GM21360 (cell line): Measurements from ENCODE around the gene WDR12.
"Not testable (repeated sequence)": the region's sequence is repeated elsewhere in the genome, so short reads cannot be mapped to it uniquely, and the experiment has no call there.

Source experiments
- ATAC-seq: cut with Tn5 transposase; IDR thresholded peaks from one replicate; pipeline ENCODE4 v1.9.1; 2021; ENCODE audit warnings: mild to moderate bottlenecking, moderate library complexity; ENCODE audit not compliant: unreplicated experiment

The WDR12 gene

GRCh38 chr2:202885190-202885589, 26.3 kb downstream of the WDR12 start:
- ATAC-seq, result no peak

GRCh38 chr2:202883987-202884675, 27.3 kb downstream of the WDR12 start:
- ATAC-seq, result no peak

GRCh38 chr2:202881570-202881969, 29.9 kb downstream of the WDR12 start:
- ATAC-seq, result no peak

GRCh38 chr2:202877699-202878098, 33.8 kb downstream of the WDR12 start:
- ATAC-seq, result no peak

GRCh38 chr2:202871300-202872141, 40.0 kb downstream of the WDR12 start, which contains the start of gene ICA1L:
Gene ICA1L, minus strand, starts transcription at chr2:202871766. Its CDS starts 42,757 bp downstream, at chr2:202829009.
- ATAC-seq, result peak; percentile 50

- ATAC-seq, result peak; percentile 65
Observed at GRCh38 chr2:202870431-202871299, 40.8 kb downstream of the WDR12 start.

- no peak for ATAC-seq
Observed at GRCh38 chr2:202861987-202862386, 49.5 kb downstream of the WDR12 start.

- no peak for ATAC-seq
Observed at GRCh38 chr2:202858601-202859000, 52.9 kb downstream of the WDR12 start.

- ATAC-seq, result not testable (repeated sequence)
Observed at GRCh38 chr2:202849343-202849742, 62.1 kb downstream of the WDR12 start.

GRCh38 chr2:202848813-202849212, 62.7 kb downstream of the WDR12 start:
- ATAC-seq, result no peak

- no peak for ATAC-seq
Observed at GRCh38 chr2:202847693-202848524, 63.6 kb downstream of the WDR12 start.

- ATAC-seq, result no peak
Observed at GRCh38 chr2:202844656-202845055, 66.8 kb downstream of the WDR12 start.

- no peak for ATAC-seq
Observed at GRCh38 chr2:202842690-202843089, 68.8 kb downstream of the WDR12 start.

GRCh38 chr2:202841090-202841867, 70.2 kb downstream of the WDR12 start:
- no peak for ATAC-seq

GRCh38 chr2:202831242-202832220, 79.9 kb downstream of the WDR12 start:
- no peak for ATAC-seq

- ATAC-seq, result no peak
Observed at GRCh38 chr2:202824901-202825300, 86.6 kb downstream of the WDR12 start.
